CD8-positive, alpha-beta memory T cell (primary cell): ENCODE results near the gene TEX22. TPM values are rescaled to one million over a fixed set of nuclear protein-coding genes. Genes with fewer than 3 reads are reported as not detected.

Experiments
- CTCF ChIA-PET: fragments of 350-600 bp; sonication (Branson Sonifier 250); formaldehyde crosslinking; loops from one replicate; lab custom pipeline; 2021; ENCODE audit warnings: antibody characterized with exemption; lab: Charles Lee
- POLR2A ChIA-PET: fragments of 350-600 bp; sonication (Branson Sonifier 250); formaldehyde crosslinking; loops from one replicate; lab custom pipeline; 2021; ENCODE audit warnings: antibody characterized with exemption; lab: Charles Lee
- DNase-seq, 5 donors: peaks; one replicate each; pipeline versions ENCODE4 v3.0.0 to v3.0.0-alpha.2; 2020 to 2022; ENCODE audit warnings: mixed read lengths in 1 of 5
- H3K27ac ChIP-seq: one replicate; pipeline ENCODE4 v1.7.0; 2013; ENCODE audit warnings: low read depth, mild to moderate bottlenecking, low read length, moderate library complexity
- H3K27me3 ChIP-seq: 2 replicates; pipeline ENCODE4 v1.7.0; 2013; ENCODE audit warnings: low read length, mild to moderate bottlenecking; ENCODE audit not compliant: insufficient read depth, poor library complexity, severe bottlenecking
- H3K36me3 ChIP-seq: 2 replicates; pipeline ENCODE4 v1.7.0; 2013; ENCODE audit warnings: mild to moderate bottlenecking, low read length, moderate library complexity; ENCODE audit not compliant: insufficient read depth
- H3K4me1 ChIP-seq: 2 replicates; pipeline ENCODE4 v1.7.0; 2013; ENCODE audit warnings: mild to moderate bottlenecking, low read length, moderate library complexity; ENCODE audit not compliant: insufficient read depth
- H3K4me3 ChIP-seq: 2 replicates; pipeline ENCODE4 v1.7.0; 2013; ENCODE audit warnings: mild to moderate bottlenecking, low read length
- H3K9me3 ChIP-seq: 2 replicates; pipeline ENCODE4 v1.7.0; 2013; ENCODE audit warnings: mild to moderate bottlenecking, low read length
- H3K27ac Mint-ChIP-seq, 8 donors: one replicate each; pipeline ENCODE4 v1.8.0; 2020 to 2021; ENCODE audit warnings: mixed read lengths in 8 of 8, mild to moderate bottlenecking in 6 of 8, inconsistent platforms in 3 of 8, moderate library complexity in 3 of 8
- H3K27me3 Mint-ChIP-seq, 2 donors: one replicate each; pipeline ENCODE4 v1.8.0; 2020 to 2021; ENCODE audit warnings: mixed read lengths in 2 of 2, mild to moderate bottlenecking in 1 of 2, moderate library complexity in 1 of 2
- H3K36me3 Mint-ChIP-seq, 3 donors: one replicate each; pipeline ENCODE4 v1.8.0; 2020 to 2021; ENCODE audit warnings: mixed read lengths in 3 of 3, inconsistent platforms in 1 of 3, mild to moderate bottlenecking in 1 of 3
- H3K4me1 Mint-ChIP-seq, 3 donors: one replicate each; pipeline ENCODE4 v1.8.0; 2020 to 2021; ENCODE audit warnings: mixed read lengths in 3 of 3, inconsistent platforms in 1 of 3, mild to moderate bottlenecking in 1 of 3
- H3K4me3 Mint-ChIP-seq, 7 donors: one replicate each; pipeline ENCODE4 v1.8.0; 2020 to 2021; ENCODE audit warnings: mixed read lengths in 7 of 7, mild to moderate bottlenecking in 6 of 7, moderate library complexity in 4 of 7, inconsistent platforms in 2 of 7
- H3K9me3 Mint-ChIP-seq, 5 donors: one replicate each; pipeline ENCODE4 v1.8.0; 2020 to 2022; ENCODE audit warnings: mixed read lengths in 5 of 5, mild to moderate bottlenecking in 3 of 5, moderate library complexity in 2 of 5, inconsistent platforms in 1 of 5
- polyA plus RNA-seq: library from polyadenylated mRNA; unstranded; fragments of 300-500 nt; fragmentation: Illumina TruSeq; gene quantifications from one replicate; pipeline ENCODE4 v1.2.3, GENCODE V29; 2021
- total RNA-seq, 2 experiments: library from RNA; stranded (reverse); gene quantifications; one replicate each; pipeline ENCODE4 v1.2.3, GENCODE V29; 2021

TEX22 gene
- total and polyA plus RNA-seq, 3 experiments from 2014 or later = 0.08 to 2.9 (median 1.4) TPM

- Mint-ChIP-seq H3K27me3 (no peaks in the 10 kb centered on the region), H3K36me3 (peaks cover 3 to 27% (median 6%) of the 10 kb centered on the region in 3 donors), H3K4me3 (no peak overlapping the region), H3K9me3 (no peaks in the 10 kb centered on the region), H3K27ac (no peak overlapping the region), H3K4me1 (peaks cover 36 to 51% (median 38%) of the 10 kb centered on the region in 3 donors)
- ChIA-PET CTCF (no interaction called here), POLR2A (no interaction called here)
- no peak overlapping the region for H3K4me3 ChIP-seq
- no peaks in the 10 kb centered on the region for H3K36me3 ChIP-seq
- no peaks in the 10 kb centered on the region for H3K9me3 ChIP-seq
- peaks cover 17% of the 10 kb centered on the region for H3K4me1 ChIP-seq
- no peak overlapping the region for H3K27ac ChIP-seq
- no peaks in the 10 kb centered on the region for H3K27me3 ChIP-seq
- DNase-seq = no peak
Measured at GRCh38 chr14:105425823-105426247, 27.5 kb downstream of the TEX22 start.

DNA sequence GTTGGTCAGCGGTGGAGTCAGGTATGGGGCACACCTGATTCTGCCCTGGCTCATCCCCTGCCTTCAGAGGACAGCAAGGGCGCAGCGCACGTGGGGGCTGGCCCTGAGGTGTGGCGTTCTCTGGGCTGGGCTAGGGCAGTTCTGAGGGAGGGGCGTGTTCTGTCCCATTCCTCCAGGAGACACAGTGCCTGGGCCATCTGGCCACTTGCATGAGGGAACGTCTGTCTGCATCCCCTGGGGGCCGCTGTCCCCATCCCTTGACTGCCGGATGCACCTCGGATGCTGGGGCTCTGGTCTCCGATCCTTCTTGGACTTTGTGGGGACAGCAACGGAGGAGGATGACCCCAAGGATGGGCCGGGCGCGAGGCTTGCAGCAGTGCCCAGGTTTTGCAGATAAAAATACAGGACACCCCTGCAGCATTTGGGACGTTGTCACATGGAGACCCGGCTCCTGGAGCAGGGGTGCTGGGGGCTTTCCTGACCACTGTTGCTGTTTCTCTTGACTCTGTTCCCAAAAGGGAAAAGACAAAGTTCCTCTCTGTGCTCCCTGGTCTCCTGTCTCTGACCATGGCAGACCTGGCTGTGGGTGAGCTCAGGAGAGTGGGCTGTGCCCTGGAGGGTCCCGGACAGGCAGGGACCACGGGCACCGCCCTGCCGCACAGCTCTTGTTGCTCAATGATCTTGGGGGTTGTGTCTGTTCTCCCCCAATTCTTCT is 28.2 kb downstream of the TEX22 start:
- ChIA-PET CTCF (interaction anchor here (1.1 kb wide), 1 partner anchor 55 kb away, joined by 3 read pairs; no protein-coding TSS in a partner anchor), POLR2A (no interaction called here)
- H3K36me3 Mint-ChIP-seq = peaks cover 3 to 32% (median 7%) of the 10 kb centered on the region in 3 donors
- DNase-seq = no peak
- H3K4me1 ChIP-seq = peaks cover 10% of the 10 kb centered on the region
- H3K4me1 Mint-ChIP-seq = peaks cover 29 to 43% (median 34%) of the 10 kb centered on the region in 3 donors
- H3K27me3 Mint-ChIP-seq = no peaks in the 10 kb centered on the region
- no peak overlapping the region for H3K4me3 Mint-ChIP-seq
- no peaks in the 10 kb centered on the region for H3K9me3 Mint-ChIP-seq
- H3K27ac Mint-ChIP-seq = peak overlapping the region in 1 of 8 donors; percentile 63
- no peak overlapping the region for H3K4me3 ChIP-seq
- H3K27ac ChIP-seq = no peak overlapping the region
- H3K9me3 ChIP-seq = no peaks in the 10 kb centered on the region
- no peaks in the 10 kb centered on the region for H3K27me3 ChIP-seq
- no peaks in the 10 kb centered on the region for H3K36me3 ChIP-seq

DNA sequence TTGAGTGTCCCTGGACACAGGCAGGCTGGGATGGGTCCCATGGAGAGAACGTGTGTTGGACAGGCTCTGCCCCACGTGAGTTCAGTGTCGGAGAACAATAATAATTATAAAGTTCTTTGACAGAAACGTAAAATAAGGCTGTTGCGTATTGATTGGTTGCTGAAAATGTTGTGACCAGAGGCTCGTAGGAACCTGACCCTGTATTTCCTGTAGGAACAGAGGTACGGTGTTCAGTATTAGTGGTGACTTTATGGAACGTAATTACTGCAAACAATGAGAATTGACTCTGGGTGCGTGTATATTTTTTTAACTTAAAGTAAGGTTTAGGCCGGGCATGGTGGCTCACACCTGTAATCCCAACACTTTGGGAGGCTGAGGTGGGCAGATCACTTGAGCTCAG is 29.1 kb downstream of the TEX22 start:
- peak overlapping the region in 2 of 8 donors; percentile 14 to 50 for H3K27ac Mint-ChIP-seq
- peaks cover 3% of the 10 kb centered on the region for H3K4me1 ChIP-seq
- DNase-seq = no peak
- CTCF ChIA-PET = interaction anchor here (1.1 kb wide), 1 partner anchor 55 kb away, joined by 3 read pairs; no protein-coding TSS in a partner anchor
- POLR2A ChIA-PET = no interaction called here
- no peak overlapping the region for H3K4me3 ChIP-seq
- H3K27me3 Mint-ChIP-seq = no peaks in the 10 kb centered on the region
- H3K27ac ChIP-seq = no peak overlapping the region
- H3K9me3 Mint-ChIP-seq = no peaks in the 10 kb centered on the region
- no peaks in the 10 kb centered on the region for H3K9me3 ChIP-seq
- peaks cover 3 to 32% (median 7%) of the 10 kb centered on the region in 3 donors for H3K36me3 Mint-ChIP-seq
- H3K4me3 Mint-ChIP-seq = no peak overlapping the region
- H3K4me1 Mint-ChIP-seq = peaks cover 23 to 35% (median 27%) of the 10 kb centered on the region in 3 donors
- no peaks in the 10 kb centered on the region for H3K36me3 ChIP-seq
- H3K27me3 ChIP-seq = no peaks in the 10 kb centered on the region

DNA sequence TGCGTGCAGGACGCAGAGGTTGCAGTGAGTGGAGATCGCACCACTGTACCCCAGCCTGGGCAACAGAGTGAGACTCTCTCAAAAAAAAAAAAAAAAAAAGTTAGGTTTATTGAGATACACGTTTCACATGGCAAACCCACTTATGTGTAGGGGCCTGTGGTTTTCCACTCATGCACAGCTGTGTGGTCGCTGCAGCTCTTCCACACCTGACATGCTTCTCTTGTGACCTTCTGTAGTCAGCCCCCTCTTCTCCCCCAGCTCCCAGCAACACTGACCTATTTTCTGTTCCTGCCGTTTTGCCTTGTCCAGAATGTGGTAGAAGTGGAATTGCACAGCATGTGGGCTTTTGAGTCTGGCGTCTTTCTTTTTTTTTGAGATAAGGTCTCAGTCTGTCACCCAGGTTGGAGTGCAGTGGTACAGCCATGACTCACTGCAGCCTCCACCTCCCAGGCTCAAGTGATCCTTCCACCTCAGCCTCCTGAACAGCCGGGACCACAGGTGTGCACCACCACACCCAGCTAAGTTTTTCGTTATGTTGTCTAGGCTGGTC is 29.7 kb downstream of the TEX22 start:
- Histone ChIP-seq H3K4me1 (no peaks in the 10 kb centered on the region), H3K4me3 (no peak overlapping the region), H3K27me3 (no peaks in the 10 kb centered on the region), H3K27ac (no peak overlapping the region), H3K9me3 (no peaks in the 10 kb centered on the region), H3K36me3 (no peaks in the 10 kb centered on the region)
- Mint-ChIP-seq H3K27me3 (no peaks in the 10 kb centered on the region), H3K27ac (peak overlapping the region in 4 of 8 donors; percentile 27 to 71 (median 63)), H3K9me3 (no peaks in the 10 kb centered on the region), H3K36me3 (peaks cover 3 to 32% (median 7%) of the 10 kb centered on the region in 3 donors), H3K4me3 (peak overlapping the region in 1 of 7 donors; percentile 30), H3K4me1 (peaks cover 18 to 29% (median 22%) of the 10 kb centered on the region in 3 donors)
- DNase-seq = no peak
- ChIA-PET POLR2A (no interaction called here), CTCF (interaction anchor here (1.1 kb wide), 1 partner anchor 54 kb away, joined by 3 read pairs; no protein-coding TSS in a partner anchor)

DNA sequence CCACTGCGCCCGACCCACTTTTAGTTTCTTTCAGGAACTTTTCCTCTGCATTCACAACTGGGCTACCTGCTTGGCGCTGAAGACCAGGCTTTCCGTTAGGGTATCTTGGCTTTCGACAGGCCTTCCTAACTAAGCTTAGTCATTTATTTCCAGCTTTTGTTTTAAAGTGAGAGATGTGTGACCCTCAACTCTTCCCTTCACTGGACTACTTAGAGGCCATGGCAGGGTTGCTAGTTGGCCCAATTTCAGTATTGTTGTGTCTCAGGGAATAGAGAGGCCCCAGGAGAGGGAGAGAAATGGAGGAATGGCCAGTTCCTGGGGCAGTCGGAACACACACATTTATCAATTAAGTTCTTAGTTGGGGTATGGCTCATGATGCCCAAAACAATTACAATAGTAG is 31.7 kb downstream of the TEX22 start:
- H3K36me3 ChIP-seq = no peaks in the 10 kb centered on the region

GRCh38 chr14:105430565-105430964 is 32.2 kb downstream of the TEX22 start:
- CTCF ChIA-PET = no interaction called here
- H3K27me3 ChIP-seq = no peaks in the 10 kb centered on the region
- Mint-ChIP-seq H3K27ac (no peak overlapping the region), H3K27me3 (no peaks in the 10 kb centered on the region), H3K4me3 (no peak overlapping the region), H3K4me1 (peaks cover 21 to 36% (median 27%) of the 10 kb centered on the region in 3 donors), H3K9me3 (no peaks in the 10 kb centered on the region), H3K36me3 (peaks cover 3 to 32% (median 7%) of the 10 kb centered on the region in 3 donors)
- H3K4me1 ChIP-seq = no peaks in the 10 kb centered on the region
- POLR2A ChIA-PET = no interaction called here
- DNase-seq = no peak
- no peaks in the 10 kb centered on the region for H3K9me3 ChIP-seq
- H3K36me3 ChIP-seq = no peaks in the 10 kb centered on the region
- H3K4me3 ChIP-seq = no peak overlapping the region
- H3K27ac ChIP-seq = no peak overlapping the region

More for the DNA sequence above, 31.7 kb downstream of the TEX22 start:
- no peak for DNase-seq
- H3K4me1 ChIP-seq = no peaks in the 10 kb centered on the region
- Mint-ChIP-seq H3K4me1 (peaks cover 19 to 32% (median 21%) of the 10 kb centered on the region in 3 donors), H3K27ac (no peak overlapping the region), H3K27me3 (no peaks in the 10 kb centered on the region), H3K9me3 (no peaks in the 10 kb centered on the region), H3K4me3 (no peak overlapping the region), H3K36me3 (peaks cover 3 to 30% (median 7%) of the 10 kb centered on the region in 3 donors)
- ChIA-PET POLR2A (no interaction called here), CTCF (no interaction called here)
- H3K27ac ChIP-seq = no peak overlapping the region
- H3K27me3 ChIP-seq = no peaks in the 10 kb centered on the region
- no peak overlapping the region for H3K4me3 ChIP-seq
- no peaks in the 10 kb centered on the region for H3K9me3 ChIP-seq

DNA sequence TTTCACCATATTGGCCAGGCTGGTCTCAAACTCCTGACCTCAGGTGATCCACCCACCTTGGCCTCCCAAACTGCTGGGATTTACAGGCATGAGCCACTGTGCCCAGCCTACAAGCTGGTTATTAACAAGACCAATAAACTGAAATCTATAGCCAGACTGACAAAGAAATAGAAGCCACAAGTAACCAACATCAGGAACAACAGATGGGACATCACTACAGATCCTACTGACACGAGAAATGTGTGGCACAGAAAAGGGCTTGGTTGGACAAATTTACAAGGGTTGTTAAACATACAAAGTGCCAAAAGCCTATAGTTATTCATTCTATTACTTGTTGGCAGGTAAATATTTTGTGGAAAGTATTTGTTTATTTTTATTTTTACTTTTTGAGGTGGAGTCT is 32.9 kb downstream of the TEX22 start:
- peaks cover 23 to 38% (median 32%) of the 10 kb centered on the region in 3 donors for H3K4me1 Mint-ChIP-seq
- H3K36me3 Mint-ChIP-seq = peaks cover 4 to 33% (median 7%) of the 10 kb centered on the region in 3 donors
- H3K4me3 Mint-ChIP-seq = no peak overlapping the region
- Histone ChIP-seq H3K27ac (no peak overlapping the region), H3K27me3 (no peaks in the 10 kb centered on the region), H3K4me3 (no peak overlapping the region), H3K9me3 (no peaks in the 10 kb centered on the region), H3K4me1 (no peaks in the 10 kb centered on the region), H3K36me3 (no peaks in the 10 kb centered on the region)
- no peak for DNase-seq
- no peaks in the 10 kb centered on the region for H3K27me3 Mint-ChIP-seq
- H3K27ac Mint-ChIP-seq = peak overlapping the region in 1 of 8 donors; percentile 43
- ChIA-PET CTCF (interaction anchor here (1.2 kb wide), 1 partner anchor 17 kb away, joined by 3 read pairs; no protein-coding TSS in a partner anchor), POLR2A (no interaction called here)
- H3K9me3 Mint-ChIP-seq = no peaks in the 10 kb centered on the region

DNA sequence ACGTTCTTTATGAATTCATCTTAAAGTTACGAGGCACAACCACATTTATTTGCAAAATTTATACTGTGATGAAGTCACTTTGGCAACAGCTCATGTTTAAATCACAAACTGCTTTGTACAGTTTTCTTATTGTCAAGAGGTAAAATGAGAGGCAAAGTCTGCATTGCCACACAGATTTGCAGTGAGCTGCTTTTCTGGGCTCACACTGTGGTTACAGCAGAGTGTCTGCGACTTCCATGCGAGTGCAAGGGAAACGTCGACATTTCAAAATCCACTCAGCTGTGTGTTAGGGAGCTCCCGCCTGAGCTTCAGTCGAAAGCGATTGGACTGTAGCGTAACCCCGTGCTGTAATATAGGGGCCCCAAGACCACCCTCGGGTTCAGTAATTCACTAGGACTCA is 34.3 kb downstream of the TEX22 start:
- Histone ChIP-seq H3K27me3 (no peaks in the 10 kb centered on the region), H3K36me3 (no peaks in the 10 kb centered on the region), H3K4me3 (no peak overlapping the region), H3K9me3 (no peaks in the 10 kb centered on the region), H3K4me1 (no peaks in the 10 kb centered on the region), H3K27ac (no peak overlapping the region)
- Mint-ChIP-seq H3K4me3 (no peak overlapping the region), H3K27me3 (no peaks in the 10 kb centered on the region), H3K4me1 (peaks cover 16 to 28% (median 25%) of the 10 kb centered on the region in 3 donors), H3K27ac (no peak overlapping the region), H3K36me3 (peaks cover 2 to 25% (median 7%) of the 10 kb centered on the region in 3 donors), H3K9me3 (no peaks in the 10 kb centered on the region)
- no peak for DNase-seq
- ChIA-PET POLR2A (no interaction called here), CTCF (no interaction called here)
